Keratinocyte (primary cell): ENCODE data around the gene ZCRB1. TPM values are rescaled to one million over a fixed set of nuclear protein-coding genes. Genes with fewer than 3 reads are reported as not detected.

ENCODE experiments used
- DNase-seq: peaks from one replicate; pipeline ENCODE4 v3.0.0-alpha.2; 2011; ENCODE audit warnings: low read depth, missing footprints, low spot score
- FAIRE-seq: peaks from 2 replicates; lab custom pipeline; 2011; peaks lifted over from hg19 to GRCh38; lab: Jason Lieb, UNC
- H2AFZ ChIP-seq: 2 replicates; pipeline ENCODE4 v1.6.0; 2012; ENCODE audit warnings: low read length, control low read depth, inconsistent platforms; ENCODE audit not compliant: control insufficient read depth
- H3K27ac ChIP-seq: 2 replicates; pipeline ENCODE4 v1.5.1; 2011; ENCODE audit warnings: low read length; ENCODE audit not compliant: control insufficient read depth, insufficient read depth
- H3K27me3 ChIP-seq: 3 replicates; pipeline ENCODE4 v1.6.0; 2011; ENCODE audit warnings: low read length; ENCODE audit not compliant: control insufficient read depth, insufficient read depth; ENCODE audit errors: extremely low read depth
- H3K36me3 ChIP-seq, 2 experiments: 2 replicates in 1 of 2; 3 replicates in 1 of 2; pipeline ENCODE4 v1.5.1; 2011; ENCODE audit warnings: low read length in 2 of 2, mild to moderate bottlenecking in 1 of 2; ENCODE audit not compliant: control insufficient read depth in 2 of 2, insufficient read depth in 2 of 2; ENCODE audit errors: extremely low read depth in 1 of 2
- H3K4me1 ChIP-seq: 3 replicates; pipeline ENCODE4 v1.5.1; 2011; ENCODE audit warnings: low read length; ENCODE audit not compliant: control insufficient read depth, insufficient read depth; ENCODE audit errors: extremely low read depth
- H3K4me2 ChIP-seq: 3 replicates; pipeline ENCODE4 v1.6.0; 2011; ENCODE audit warnings: low read depth, low read length; ENCODE audit not compliant: control insufficient read depth, insufficient read depth; ENCODE audit errors: extremely low read depth
- H3K4me3 ChIP-seq, 3 experiments: fragments of 200-600 bp in 1 of 3; sonication (generic) in 1 of 3; 2 replicates in 2 of 3; 3 replicates in 1 of 3; pipeline ENCODE4 v1.5.1; 2011 to 2016; ENCODE audit warnings: low read length in 3 of 3, mild to moderate bottlenecking in 3 of 3, control low read depth in 2 of 3, inconsistent platforms in 1 of 3, low read depth in 1 of 3, mixed read lengths in 1 of 3, mixed run types in 1 of 3, moderate library complexity in 1 of 3; ENCODE audit not compliant: control insufficient read depth in 2 of 3, insufficient read depth in 2 of 3; ENCODE audit errors: extremely low read depth in 1 of 3
- H3K79me2 ChIP-seq: 2 replicates; pipeline ENCODE4 v1.6.0; 2012; ENCODE audit warnings: low read length; ENCODE audit not compliant: control insufficient read depth, insufficient read depth
- H3K9ac ChIP-seq: 3 replicates; pipeline ENCODE4 v1.6.0; 2011; ENCODE audit warnings: low read length; ENCODE audit not compliant: control insufficient read depth, insufficient read depth; ENCODE audit errors: extremely low read depth
- H3K9me1 ChIP-seq: 3 replicates; pipeline ENCODE4 v1.6.0; 2011; ENCODE audit warnings: low read length; ENCODE audit not compliant: control insufficient read depth, insufficient read depth; ENCODE audit errors: extremely low read depth
- H3K9me3 ChIP-seq: 2 replicates; pipeline ENCODE4 v1.5.1; 2012; ENCODE audit warnings: low read depth, low read length; ENCODE audit not compliant: control insufficient read depth
- H4K20me1 ChIP-seq: 3 replicates; pipeline ENCODE4 v1.6.0; 2011; ENCODE audit warnings: low read length; ENCODE audit not compliant: control insufficient read depth, insufficient read depth; ENCODE audit errors: extremely low read depth
- EZH2 ChIP-seq: IDR thresholded peaks from one replicate; pipeline ENCODE4 v1.6.1; 2012; ENCODE audit warnings: inconsistent platforms, mild to moderate bottlenecking, low read length, moderate library complexity
- dilution Hi-C: fragments of 300-500 bp; cut with MboI; formaldehyde crosslinking; loops from one replicate; pipeline ENCODE4 v1.7.0; 2020; ENCODE audit warnings: low sequenced_read_pairs; ENCODE audit not compliant: extremely low pct_ligation_motif_present
- polyA plus RNA-seq, 5 experiments: library from polyadenylated mRNA; depleted of rRNA in 3 of 5; stranded (reverse) in 3 of 5; stranded (forward) in 1 of 5; unstranded in 1 of 5; fragments of >200 nt; gene quantifications; 1 replicate in 1 of 5; 2 replicates in 3 of 5; 3 replicates in 1 of 5; pipeline versions ENCODE4 v1.2.1 to v1.2.3, GENCODE V29; 2011 to 2012; ENCODE audit warnings: missing spikeins in 2 of 5, low read depth in 1 of 5, low replicate concordance in 1 of 5
- TF ChIP-seq, protein P1 (sequence below), 3 experiments: IDR thresholded peaks in 1 of 3; conservative IDR thresholded peaks in 1 of 3; optimal IDR thresholded peaks in 1 of 3; 2 replicates in 2 of 3; 3 replicates in 1 of 3; pipeline versions ENCODE3 to v1.5.1; 2011; ENCODE audit warnings: low read length in 3 of 3, mild to moderate bottlenecking in 3 of 3, moderate library complexity in 2 of 3, control low read depth in 1 of 3, inconsistent platforms in 1 of 3; ENCODE audit not compliant: insufficient read depth in 2 of 3; ENCODE audit errors: extremely low read depth in 1 of 3

Gene ZCRB1
- polyA plus RNA-seq, 1 donor (not counting 4 experiments of a cell fraction or from before 2014, with no cell fraction given), result 41.6 TPM

- Histone ChIP-seq H4K20me1 (no peaks in the 10 kb centered on the region), H3K4me1 (no peaks in the 10 kb centered on the region), H3K4me3 (no peak overlapping the region), H2AFZ (no peak overlapping the region), H3K9ac (no peak overlapping the region), H3K27me3 (no peaks in the 10 kb centered on the region), H3K9me1 (no peaks in the 10 kb centered on the region), H3K9me3 (no peaks in the 10 kb centered on the region), H3K79me2 (no peaks in the 10 kb centered on the region), H3K4me2 (no peak overlapping the region), H3K27ac (no peak overlapping the region), H3K36me3 (no peaks in the 10 kb centered on the region)
- dilution Hi-C loops, result no loop called here
- DNase-seq (no peak), FAIRE-seq (no peak)
- TF ChIP-seq, protein P1, sequence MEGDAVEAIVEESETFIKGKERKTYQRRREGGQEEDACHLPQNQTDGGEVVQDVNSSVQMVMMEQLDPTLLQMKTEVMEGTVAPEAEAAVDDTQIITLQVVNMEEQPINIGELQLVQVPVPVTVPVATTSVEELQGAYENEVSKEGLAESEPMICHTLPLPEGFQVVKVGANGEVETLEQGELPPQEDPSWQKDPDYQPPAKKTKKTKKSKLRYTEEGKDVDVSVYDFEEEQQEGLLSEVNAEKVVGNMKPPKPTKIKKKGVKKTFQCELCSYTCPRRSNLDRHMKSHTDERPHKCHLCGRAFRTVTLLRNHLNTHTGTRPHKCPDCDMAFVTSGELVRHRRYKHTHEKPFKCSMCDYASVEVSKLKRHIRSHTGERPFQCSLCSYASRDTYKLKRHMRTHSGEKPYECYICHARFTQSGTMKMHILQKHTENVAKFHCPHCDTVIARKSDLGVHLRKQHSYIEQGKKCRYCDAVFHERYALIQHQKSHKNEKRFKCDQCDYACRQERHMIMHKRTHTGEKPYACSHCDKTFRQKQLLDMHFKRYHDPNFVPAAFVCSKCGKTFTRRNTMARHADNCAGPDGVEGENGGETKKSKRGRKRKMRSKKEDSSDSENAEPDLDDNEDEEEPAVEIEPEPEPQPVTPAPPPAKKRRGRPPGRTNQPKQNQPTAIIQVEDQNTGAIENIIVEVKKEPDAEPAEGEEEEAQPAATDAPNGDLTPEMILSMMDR (optimal IDR thresholded peaks at IDR 0.05 in 1 of 3, IDR thresholded peaks at IDR 0.05 in 1 of 3, conservative IDR thresholded peaks at IDR 0.05 in 1 of 3; ENCODE audit: extremely low read depth in 1 of 3, insufficient read depth in 2 of 3, low read length in 3 of 3), result no peak
- no peak for TF ChIP-seq EZH2
These were observed 58.3 kb downstream of the ZCRB1 start for GRCh38 chr12:42267413-42268190.

DNA sequence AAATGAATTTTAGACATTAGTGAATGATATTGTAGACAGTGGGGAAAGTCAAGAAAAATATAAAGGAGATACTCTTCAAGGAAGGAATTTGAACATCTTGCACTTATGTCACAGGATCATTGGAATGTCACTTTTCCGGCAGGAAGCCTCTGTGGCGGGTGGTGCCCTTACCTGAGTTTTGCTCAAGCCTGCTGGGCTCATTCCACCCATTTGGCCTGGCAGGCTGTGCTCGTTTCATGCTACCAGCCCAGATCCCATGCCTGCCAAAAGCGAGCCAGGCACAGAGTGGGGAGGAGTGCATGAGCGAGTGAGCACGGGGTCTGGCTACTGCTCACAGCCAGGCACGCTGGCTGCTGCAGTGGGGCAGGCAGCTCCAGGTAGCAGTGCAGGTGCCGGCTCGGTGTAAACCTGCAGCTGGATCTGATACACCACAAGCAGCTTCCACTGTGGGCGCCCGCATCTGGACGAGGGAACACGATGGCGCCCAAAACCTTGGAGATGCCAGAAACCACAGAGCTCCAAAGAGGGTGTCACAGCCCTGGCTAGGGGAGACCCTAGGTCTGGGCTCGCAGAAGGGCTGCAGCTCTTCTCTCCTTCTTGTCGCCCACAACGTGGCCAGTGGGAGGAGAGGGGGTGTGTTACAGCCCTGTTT, 59.2 kb downstream of the ZCRB1 start:
- Histone ChIP-seq H3K27me3 (no peaks in the 10 kb centered on the region), H2AFZ (no peak overlapping the region), H3K36me3 (no peaks in the 10 kb centered on the region), H3K9me1 (no peaks in the 10 kb centered on the region), H3K79me2 (no peaks in the 10 kb centered on the region), H3K4me2 (no peak overlapping the region), H3K27ac (no peak overlapping the region), H3K9ac (no peak overlapping the region), H4K20me1 (no peaks in the 10 kb centered on the region), H3K9me3 (no peaks in the 10 kb centered on the region), H3K4me3 (no peak overlapping the region), H3K4me1 (no peaks in the 10 kb centered on the region)
- dilution Hi-C loops, result no loop called here
- DNase-seq (no peak), FAIRE-seq (no peak)
- no peak for TF ChIP-seq EZH2
- TF ChIP-seq, protein P1 (optimal IDR thresholded peaks at IDR 0.05 in 1 of 3, IDR thresholded peaks at IDR 0.05 in 1 of 3, conservative IDR thresholded peaks at IDR 0.05 in 1 of 3; ENCODE audit: extremely low read depth in 1 of 3, insufficient read depth in 2 of 3, low read length in 3 of 3), result no peak
